ENCODE results near the gene APOL4. TPM values are rescaled to one million over a fixed set of nuclear protein-coding genes. Genes with fewer than 3 reads are reported as not detected.
"Not testable (repeated sequence)": the region's sequence is repeated elsewhere in the genome, so short reads cannot be mapped to it uniquely, and the experiment has no call there.

The APOL4 gene
- total and polyA plus RNA-seq, 12 donors, result 1.2 to 10.0 (median 3.6) TPM; not detected in 1

DNA sequence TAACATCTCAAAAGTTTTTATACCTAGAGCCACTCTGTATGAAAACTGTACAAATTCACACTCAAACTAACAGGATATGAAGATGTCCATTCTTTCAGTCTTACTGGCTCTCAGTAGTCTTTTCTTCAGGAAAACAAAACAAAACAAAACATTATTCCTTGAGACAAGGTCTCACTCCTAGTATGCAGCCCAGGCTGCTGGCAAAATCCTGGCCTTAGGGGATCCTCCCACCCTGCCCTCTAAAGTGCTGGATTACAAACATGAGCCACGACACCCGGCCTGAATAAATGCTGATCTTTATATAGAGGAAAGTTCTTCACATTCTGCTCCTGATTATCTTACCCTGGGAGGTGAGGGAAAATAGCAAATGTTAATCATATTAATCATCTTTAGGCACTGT, 32.6 kb upstream of the APOL4 start:
- TF ChIP-seq, protein P1, sequence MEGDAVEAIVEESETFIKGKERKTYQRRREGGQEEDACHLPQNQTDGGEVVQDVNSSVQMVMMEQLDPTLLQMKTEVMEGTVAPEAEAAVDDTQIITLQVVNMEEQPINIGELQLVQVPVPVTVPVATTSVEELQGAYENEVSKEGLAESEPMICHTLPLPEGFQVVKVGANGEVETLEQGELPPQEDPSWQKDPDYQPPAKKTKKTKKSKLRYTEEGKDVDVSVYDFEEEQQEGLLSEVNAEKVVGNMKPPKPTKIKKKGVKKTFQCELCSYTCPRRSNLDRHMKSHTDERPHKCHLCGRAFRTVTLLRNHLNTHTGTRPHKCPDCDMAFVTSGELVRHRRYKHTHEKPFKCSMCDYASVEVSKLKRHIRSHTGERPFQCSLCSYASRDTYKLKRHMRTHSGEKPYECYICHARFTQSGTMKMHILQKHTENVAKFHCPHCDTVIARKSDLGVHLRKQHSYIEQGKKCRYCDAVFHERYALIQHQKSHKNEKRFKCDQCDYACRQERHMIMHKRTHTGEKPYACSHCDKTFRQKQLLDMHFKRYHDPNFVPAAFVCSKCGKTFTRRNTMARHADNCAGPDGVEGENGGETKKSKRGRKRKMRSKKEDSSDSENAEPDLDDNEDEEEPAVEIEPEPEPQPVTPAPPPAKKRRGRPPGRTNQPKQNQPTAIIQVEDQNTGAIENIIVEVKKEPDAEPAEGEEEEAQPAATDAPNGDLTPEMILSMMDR (IDR thresholded peaks at IDR 0.05), result no peak
- TF ChIP-seq POLR2A (IDR thresholded peaks at IDR 0.05), result no peak
- H3K36me3 ChIP-seq (replicated peaks in 1 of 2), result peaks cover 0 to 43% of the 10 kb centered on the region in 2 donors
- H3K27me3 ChIP-seq, result no peaks in the 10 kb centered on the region
- no peak overlapping the region for H3K27ac ChIP-seq
- intact Hi-C loops (cut with DNase I), result loop anchor here in 1 of 2 donors (5.0 kb wide), 1 partner anchor 43 kb away; no protein-coding TSS in a partner anchor
- H3K4me1 ChIP-seq (replicated peaks in 1 of 2), result peaks cover 19 to 30% of the 10 kb centered on the region in 2 donors
- WGBS, 4 donors, result 63 to 76% (median 71%) methylated on average over 2 of the region's 2 CpGs
- H3K9me3 ChIP-seq (replicated peaks in 1 of 3), result no peaks in the 10 kb centered on the region
- no peak overlapping the region for H3K4me3 ChIP-seq
- no peak for DNase-seq

DNA sequence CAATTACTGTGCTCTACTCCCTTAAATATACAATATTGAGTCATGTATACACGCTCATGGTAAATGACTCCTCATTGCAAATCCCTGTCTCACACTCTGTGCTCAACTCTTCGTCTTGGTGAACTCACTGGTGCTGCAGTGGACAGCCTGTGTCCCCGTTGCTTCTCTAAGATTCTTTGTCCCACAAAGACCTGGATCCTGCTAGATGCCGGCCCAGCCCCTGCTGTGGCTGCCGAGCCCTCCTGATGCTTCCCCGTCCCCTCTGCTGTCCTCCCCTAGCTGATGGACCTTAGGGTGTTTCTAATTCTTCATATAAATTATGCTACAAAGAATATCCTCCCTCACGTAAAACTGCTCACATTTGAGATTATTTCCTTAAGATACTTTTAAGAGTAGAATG, 32.2 kb upstream of the APOL4 start:
- H3K9me3 ChIP-seq (replicated peaks in 1 of 3), result no peaks in the 10 kb centered on the region
- intact Hi-C loops (cut with DNase I), result loop anchor here in 1 of 2 donors (5.0 kb wide), 1 partner anchor 44 kb away; no protein-coding TSS in a partner anchor
- H3K36me3 ChIP-seq (replicated peaks in 1 of 2), result peaks cover 0 to 47% of the 10 kb centered on the region in 2 donors
- TF ChIP-seq, protein P1 (IDR thresholded peaks at IDR 0.05), result no peak
- TF ChIP-seq POLR2A (IDR thresholded peaks at IDR 0.05), result no peak
- H3K27ac ChIP-seq, result no peak overlapping the region
- peaks cover 19 to 29% of the 10 kb centered on the region in 2 donors for H3K4me1 ChIP-seq (replicated peaks in 1 of 2)
- no peak overlapping the region for H3K4me3 ChIP-seq
- DNase-seq, result peak in 1 of 7 donors; percentile 42
- H3K27me3 ChIP-seq, result no peaks in the 10 kb centered on the region
- 91 to 94% (median 93%) methylated on average over 7 of the region's 7 CpGs for WGBS, 4 donors

- 71 to 82% (median 79%) methylated on average over 10 to 13 of the region's 13 CpGs for WGBS, 4 donors
These were observed 31.2 kb upstream of the APOL4 start for GRCh38 chr22:36232715-36233401.

GRCh38 chr22:36231051-36231450, 29.4 kb upstream of the APOL4 start:
- intact Hi-C loops (cut with DNase I), result loop anchor here in 1 of 2 donors (5.0 kb wide), 1 partner anchor 46 kb away; no protein-coding TSS in a partner anchor
- DNase-seq; H3K27ac ChIP-seq; H3K4me1 ChIP-seq (replicated peaks in 1 of 2); H3K27me3 ChIP-seq; H3K4me3 ChIP-seq; H3K9me3 ChIP-seq (replicated peaks in 1 of 3): not testable (repeated sequence)
- 78 to 94% (median 86%) methylated on average over 3 to 5 of the region's 5 CpGs for WGBS, 4 donors
- peaks cover 0 to 64% of the 10 kb centered on the region in 2 donors for H3K36me3 ChIP-seq (replicated peaks in 1 of 2)

More at GRCh38 chr22:36232715-36233401, 31.2 kb upstream of the APOL4 start:
- H3K9me3 ChIP-seq (replicated peaks in 1 of 3), result no peaks in the 10 kb centered on the region
- peaks cover 11 to 20% of the 10 kb centered on the region in 2 donors for H3K4me1 ChIP-seq (replicated peaks in 1 of 2)
- intact Hi-C loops (cut with DNase I), result loop anchor here in 1 of 2 donors (5.0 kb wide), 1 partner anchor 44 kb away; no protein-coding TSS in a partner anchor
- peaks cover 0 to 57% of the 10 kb centered on the region in 2 donors for H3K36me3 ChIP-seq (replicated peaks in 1 of 2)
- H3K27ac ChIP-seq, result no peak overlapping the region
- H3K27me3 ChIP-seq, result no peaks in the 10 kb centered on the region
- DNase-seq, result peak in 1 of 7 donors; percentile 45
- TF ChIP-seq, protein P1 (IDR thresholded peaks at IDR 0.05), result no peak
- TF ChIP-seq POLR2A (IDR thresholded peaks at IDR 0.05), result no peak
- no peak overlapping the region for H3K4me3 ChIP-seq

DNA sequence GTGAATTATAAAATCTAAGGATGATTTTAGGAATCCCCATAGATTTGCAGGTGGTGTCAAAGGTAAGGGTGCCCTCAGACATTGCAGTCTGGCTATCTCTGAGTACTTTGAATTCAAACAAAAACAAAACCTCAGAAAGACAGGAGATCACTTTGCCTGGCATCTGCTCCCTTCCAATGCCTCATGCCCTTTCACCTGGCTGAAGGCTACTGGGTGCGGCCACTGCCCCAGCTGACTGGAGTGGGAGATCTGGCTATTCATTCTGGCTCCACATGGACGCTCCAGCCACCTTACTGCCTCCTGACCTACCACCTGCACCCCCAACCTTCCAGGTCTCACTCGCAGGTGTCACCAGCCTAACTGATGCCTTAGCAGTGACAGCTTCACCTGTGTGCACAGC, 28.0 kb upstream of the APOL4 start:
- not testable (repeated sequence) for H3K9me3 ChIP-seq (replicated peaks in 1 of 3); H3K27ac ChIP-seq; H3K4me1 ChIP-seq (replicated peaks in 1 of 2); DNase-seq; H3K27me3 ChIP-seq; H3K4me3 ChIP-seq
- intact Hi-C loops (cut with DNase I), result loop anchor here in 1 of 2 donors (5.0 kb wide), 1 partner anchor 48 kb away; no protein-coding TSS in a partner anchor
- WGBS, 4 donors, result 93 to 100% (median 95%) methylated on average over 2 to 3 of the region's 3 CpGs
- peaks cover 0 to 64% of the 10 kb centered on the region in 2 donors for H3K36me3 ChIP-seq (replicated peaks in 1 of 2)
